Right atrium auricular region (tissue), 2 donors: ENCODE results near the gene KRIT1. TPM values are rescaled to one million over a fixed set of nuclear protein-coding genes. Genes with fewer than 3 reads are reported as not detected.

Experiments
- DNase-seq: peaks from one replicate; pipeline ENCODE4 v3.0.0-alpha.2; 2019; ENCODE audit warnings: low spot score
- H3K27ac ChIP-seq, 2 donors: fragments of 200-600 bp; sonication (generic); 1 replicate in 1 of 2; 2 replicates in 1 of 2; pipeline ENCODE4 v1.5.1; 2016 to 2019
- H3K27me3 ChIP-seq, 2 donors: fragments of 200-600 bp; sonication (generic); one replicate each; pipeline versions ENCODE4 v1.5.1 to v1.6.0; 2017 to 2019
- H3K36me3 ChIP-seq: fragments of 200-600 bp; sonication (generic); one replicate; pipeline ENCODE4 v1.5.1; 2016
- H3K4me1 ChIP-seq, 2 donors: fragments of 200-600 bp; sonication (generic); one replicate each; pipeline versions ENCODE4 v1.5.1 to v1.6.0; 2017 to 2019
- H3K4me3 ChIP-seq, 2 donors: fragments of 200-600 bp; sonication (generic); 1 replicate in 1 of 2; 2 replicates in 1 of 2; pipeline ENCODE4 v1.5.1; 2017 to 2019; ENCODE audit warnings: mild to moderate bottlenecking in 1 of 2, moderate library complexity in 1 of 2
- H3K9me3 ChIP-seq, 2 donors: fragments of 200-600 bp; sonication (generic); one replicate each; pipeline ENCODE4 v1.5.1; 2019
- CTCF ChIP-seq, 2 donors: fragments of 200-600 bp; sonication (generic); IDR thresholded peaks; one replicate each; pipeline ENCODE4 v1.5.1; 2019; ENCODE audit warnings: antibody characterized with exemption in 2 of 2
- total RNA-seq, 2 donors: library from RNA; depleted of rRNA; stranded (reverse); fragments of >200 nt; gene quantifications; one replicate each; pipeline ENCODE4 v1.1.0, GENCODE V29; 2016

KRIT1 gene
- total RNA-seq, 2 donors from 2014 or later = 35.2 to 56.4 TPM

- Histone ChIP-seq H3K27ac (no peak overlapping the region), H3K4me3 (no peak overlapping the region), H3K27me3 (no peaks in the 10 kb centered on the region), H3K9me3 (no peaks in the 10 kb centered on the region), H3K36me3 (peaks cover 57% of the 10 kb centered on the region), H3K4me1 (no peaks in the 10 kb centered on the region)
- no peak for TF ChIP-seq CTCF (IDR thresholded peaks at IDR 0.05)
- DNase-seq = no peak
These were observed 17.6 kb downstream of the KRIT1 start for GRCh38 chr7:92228100-92228499.

- H3K9me3 ChIP-seq = no peaks in the 10 kb centered on the region
- no peaks in the 10 kb centered on the region for H3K4me1 ChIP-seq
- H3K27ac ChIP-seq = no peak overlapping the region
- H3K36me3 ChIP-seq = peaks cover 56% of the 10 kb centered on the region
- DNase-seq = no peak
- TF ChIP-seq CTCF (IDR thresholded peaks at IDR 0.05) = no peak
- H3K4me3 ChIP-seq = no peak overlapping the region
- H3K27me3 ChIP-seq = no peaks in the 10 kb centered on the region
These were observed 18.7 kb downstream of the KRIT1 start for GRCh38 chr7:92226981-92227380.

- H3K4me1 ChIP-seq = no peaks in the 10 kb centered on the region
- H3K9me3 ChIP-seq = no peaks in the 10 kb centered on the region
- DNase-seq = no peak
- no peak for TF ChIP-seq CTCF (IDR thresholded peaks at IDR 0.05)
- peaks cover 86% of the 10 kb centered on the region for H3K36me3 ChIP-seq
- no peak overlapping the region for H3K27ac ChIP-seq
- H3K4me3 ChIP-seq = no peak overlapping the region
- no peaks in the 10 kb centered on the region for H3K27me3 ChIP-seq
These were observed 23.9 kb downstream of the KRIT1 start for GRCh38 chr7:92221766-92222165.

- TF ChIP-seq CTCF (IDR thresholded peaks at IDR 0.05) = no peak
- H3K9me3 ChIP-seq = peaks cover 0 to 16% of the 10 kb centered on the region in 2 donors
- no peaks in the 10 kb centered on the region for H3K4me1 ChIP-seq
- H3K36me3 ChIP-seq = peaks cover 57% of the 10 kb centered on the region
- H3K27me3 ChIP-seq = no peaks in the 10 kb centered on the region
- DNase-seq = no peak
- H3K27ac ChIP-seq = no peak overlapping the region
- no peak overlapping the region for H3K4me3 ChIP-seq
These were observed 39.0 kb downstream of the KRIT1 start for GRCh38 chr7:92206672-92207071.

GRCh38 chr7:92205987-92206386, 39.7 kb downstream of the KRIT1 start:
- DNase-seq = no peak
- H3K4me3 ChIP-seq = no peak overlapping the region
- no peak overlapping the region for H3K27ac ChIP-seq
- no peaks in the 10 kb centered on the region for H3K27me3 ChIP-seq
- no peak for TF ChIP-seq CTCF (IDR thresholded peaks at IDR 0.05)
- peaks cover 51% of the 10 kb centered on the region for H3K36me3 ChIP-seq
- no peaks in the 10 kb centered on the region for H3K4me1 ChIP-seq
- H3K9me3 ChIP-seq = peaks cover 0 to 16% of the 10 kb centered on the region in 2 donors

GRCh38 chr7:92200791-92201190, 44.9 kb downstream of the KRIT1 start:
- Histone ChIP-seq H3K36me3 (peaks cover 38% of the 10 kb centered on the region), H3K27me3 (no peaks in the 10 kb centered on the region)

More at GRCh38 chr7:92200791-92201190, 44.9 kb downstream of the KRIT1 start:
- TF ChIP-seq CTCF (IDR thresholded peaks at IDR 0.05) = no peak
- Histone ChIP-seq H3K4me3 (no peak overlapping the region), H3K9me3 (no peaks in the 10 kb centered on the region), H3K27ac (no peak overlapping the region), H3K4me1 (no peaks in the 10 kb centered on the region)
- DNase-seq = no peak
